ENCODE measurements around the gene PDZD4.

DNA sequence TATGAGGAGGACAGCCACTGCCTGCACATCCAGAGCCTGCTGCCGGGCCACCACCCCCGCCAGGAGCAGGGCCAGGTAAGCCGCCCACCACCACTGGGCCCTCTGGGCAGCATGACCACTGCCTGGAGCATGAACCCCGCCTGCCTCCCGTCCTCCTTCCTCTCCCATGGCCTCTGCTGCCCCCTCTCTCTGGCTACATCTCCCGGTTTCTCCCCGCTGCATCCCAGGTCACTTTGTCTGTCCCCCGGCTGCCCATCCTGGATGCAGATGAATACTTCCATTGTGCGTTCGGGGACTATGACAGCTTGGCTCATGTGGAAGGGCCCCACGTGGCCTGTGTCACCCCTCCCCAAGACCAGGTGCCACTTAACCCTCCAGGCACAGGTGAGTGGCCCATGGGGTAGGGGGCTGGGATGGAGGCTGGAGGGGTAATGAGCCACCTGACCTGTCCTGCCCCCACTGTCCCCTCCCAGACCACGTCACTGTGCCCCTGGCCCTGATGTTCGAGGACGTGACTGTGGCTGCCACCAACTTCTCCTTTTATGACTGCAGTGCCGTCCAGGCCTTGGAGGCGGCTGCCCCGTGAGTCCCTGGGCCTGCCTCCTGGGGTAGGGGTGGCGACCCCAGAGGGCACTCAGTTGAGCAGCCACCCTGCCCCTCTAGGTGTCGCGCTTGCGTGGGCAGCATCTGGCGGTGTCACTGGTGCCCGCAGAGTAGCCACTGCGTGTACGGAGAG lies 60.3 kb downstream of the PDZD4 start:
- TF ChIP-seq TAF1 (IDR thresholded peaks at IDR 0.05; ENCODE audit: control insufficient read depth, extremely low read depth, insufficient read depth, low read length, severe bottlenecking) = no peak
- TF ChIP-seq DPF2 (IDR thresholded peaks at IDR 0.05) = no peak
- no peak for TF ChIP-seq ELF4 (CRISPR knock-in tag; IDR thresholded peaks at IDR 0.05)
- no peak for TF ChIP-seq RBM39 (optimal IDR thresholded peaks at IDR 0.05; ENCODE audit: low read depth, low read length)
- no peak for TF ChIP-seq U2AF1 (optimal IDR thresholded peaks at IDR 0.05; ENCODE audit: low read depth, low read length)
- TF ChIP-seq FOS (IDR thresholded peaks at IDR 0.05; ENCODE audit: extremely low read depth, insufficient read length) = no peak
- TF ChIP-seq POLR2AphosphoS5 (IDR thresholded peaks at IDR 0.05; ENCODE audit: control insufficient read depth, insufficient read depth, low read depth, low read length) = no peak
- TF ChIP-seq, protein P1, sequence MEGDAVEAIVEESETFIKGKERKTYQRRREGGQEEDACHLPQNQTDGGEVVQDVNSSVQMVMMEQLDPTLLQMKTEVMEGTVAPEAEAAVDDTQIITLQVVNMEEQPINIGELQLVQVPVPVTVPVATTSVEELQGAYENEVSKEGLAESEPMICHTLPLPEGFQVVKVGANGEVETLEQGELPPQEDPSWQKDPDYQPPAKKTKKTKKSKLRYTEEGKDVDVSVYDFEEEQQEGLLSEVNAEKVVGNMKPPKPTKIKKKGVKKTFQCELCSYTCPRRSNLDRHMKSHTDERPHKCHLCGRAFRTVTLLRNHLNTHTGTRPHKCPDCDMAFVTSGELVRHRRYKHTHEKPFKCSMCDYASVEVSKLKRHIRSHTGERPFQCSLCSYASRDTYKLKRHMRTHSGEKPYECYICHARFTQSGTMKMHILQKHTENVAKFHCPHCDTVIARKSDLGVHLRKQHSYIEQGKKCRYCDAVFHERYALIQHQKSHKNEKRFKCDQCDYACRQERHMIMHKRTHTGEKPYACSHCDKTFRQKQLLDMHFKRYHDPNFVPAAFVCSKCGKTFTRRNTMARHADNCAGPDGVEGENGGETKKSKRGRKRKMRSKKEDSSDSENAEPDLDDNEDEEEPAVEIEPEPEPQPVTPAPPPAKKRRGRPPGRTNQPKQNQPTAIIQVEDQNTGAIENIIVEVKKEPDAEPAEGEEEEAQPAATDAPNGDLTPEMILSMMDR (IDR thresholded peaks at IDR 0.05 in 2 of 3, conservative IDR thresholded peaks at IDR 0.05 in 1 of 3; ENCODE audit: insufficient read depth in 2 of 3, low read depth in 1 of 3, low read length in 3 of 3) = no peak
- no peak for TF ChIP-seq POLR2A (conservative IDR thresholded peaks at IDR 0.05)
- no peak for TF ChIP-seq FOXK2 (conservative IDR thresholded peaks at IDR 0.05 in 1 of 2, IDR thresholded peaks at IDR 0.05 in 1 of 2; ENCODE audit: low read depth in 2 of 2)
- TF ChIP-seq NR1H2 (CRISPR knock-in tag; IDR thresholded peaks at IDR 0.05) = no peak
- TF ChIP-seq SP2 (IDR thresholded peaks at IDR 0.05; ENCODE audit: extremely low read depth, low read depth, low read length, poor library complexity, severe bottlenecking) = no peak
- no peak for TF ChIP-seq ZNF717 (CRISPR knock-in tag; IDR thresholded peaks at IDR 0.05)

Measured in K562 (cell line).